Coronary artery (tissue), 2 donors: ENCODE results near the gene XRCC1.

Experiments used
- DNase-seq: peaks from one replicate; pipeline ENCODE4 v3.0.0-alpha.2; 2017; ENCODE audit warnings: low spot score
- H3K27ac ChIP-seq, 2 donors: fragments of 200-600 bp; sonication (generic); one replicate each; pipeline ENCODE4 v1.5.1; 2016 to 2019
- H3K4me3 ChIP-seq: fragments of 200-600 bp; sonication (generic); 2 replicates; pipeline ENCODE4 v1.5.1; 2016; ENCODE audit warnings: mild to moderate bottlenecking, moderate library complexity
- TF ChIP-seq, protein P1 (sequence below): fragments of 200-600 bp; sonication (generic); IDR thresholded peaks from one replicate; pipeline ENCODE4 v1.5.1; 2019; ENCODE audit warnings: antibody characterized with exemption

The XRCC1 gene

DNA sequence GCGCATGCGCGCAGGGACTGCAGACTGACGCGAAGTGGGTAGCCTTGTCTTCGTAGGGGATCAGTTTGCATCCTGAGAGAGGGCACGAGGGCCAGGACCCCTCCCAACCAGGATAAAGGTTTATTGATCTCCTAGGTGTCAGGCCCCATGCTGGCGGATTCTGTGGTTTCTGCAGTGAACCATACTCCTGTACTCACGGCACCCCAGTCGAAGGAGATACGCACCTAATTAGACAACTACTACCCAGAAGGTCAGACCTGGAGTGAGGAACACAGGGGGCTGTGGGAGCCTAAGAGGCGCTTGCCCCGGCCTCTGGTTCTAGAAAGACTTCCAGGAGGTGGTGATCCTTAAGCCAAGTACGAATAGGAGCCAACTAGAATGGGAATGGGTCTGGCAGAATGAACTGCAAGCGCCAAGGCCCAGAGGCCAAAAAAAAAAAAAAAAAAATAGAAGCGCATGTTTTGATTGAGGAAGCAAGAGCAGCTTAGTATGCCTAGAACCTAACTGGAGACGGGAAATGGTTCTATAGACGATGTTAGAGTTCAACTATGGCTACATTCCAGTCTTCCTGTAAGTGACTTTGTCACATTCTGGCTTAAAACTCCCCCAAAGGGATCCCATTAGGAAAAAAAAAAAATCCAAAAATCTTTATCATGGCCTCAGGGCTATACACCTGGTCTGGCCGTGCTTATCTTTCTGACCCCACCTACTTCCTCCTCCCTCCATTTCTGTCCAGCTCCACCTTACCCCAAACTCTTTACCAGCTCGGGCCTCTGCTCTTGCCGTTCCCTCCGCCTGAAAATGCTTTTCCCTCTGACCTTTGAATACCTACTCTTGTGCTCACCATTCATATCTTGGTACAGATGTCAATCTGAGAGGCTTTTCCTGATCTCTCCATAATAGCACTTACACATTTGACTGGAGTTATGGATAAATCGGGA is 45.0 kb upstream of the XRCC1 start:
- no peak for DNase-seq
- TF ChIP-seq, protein P1, sequence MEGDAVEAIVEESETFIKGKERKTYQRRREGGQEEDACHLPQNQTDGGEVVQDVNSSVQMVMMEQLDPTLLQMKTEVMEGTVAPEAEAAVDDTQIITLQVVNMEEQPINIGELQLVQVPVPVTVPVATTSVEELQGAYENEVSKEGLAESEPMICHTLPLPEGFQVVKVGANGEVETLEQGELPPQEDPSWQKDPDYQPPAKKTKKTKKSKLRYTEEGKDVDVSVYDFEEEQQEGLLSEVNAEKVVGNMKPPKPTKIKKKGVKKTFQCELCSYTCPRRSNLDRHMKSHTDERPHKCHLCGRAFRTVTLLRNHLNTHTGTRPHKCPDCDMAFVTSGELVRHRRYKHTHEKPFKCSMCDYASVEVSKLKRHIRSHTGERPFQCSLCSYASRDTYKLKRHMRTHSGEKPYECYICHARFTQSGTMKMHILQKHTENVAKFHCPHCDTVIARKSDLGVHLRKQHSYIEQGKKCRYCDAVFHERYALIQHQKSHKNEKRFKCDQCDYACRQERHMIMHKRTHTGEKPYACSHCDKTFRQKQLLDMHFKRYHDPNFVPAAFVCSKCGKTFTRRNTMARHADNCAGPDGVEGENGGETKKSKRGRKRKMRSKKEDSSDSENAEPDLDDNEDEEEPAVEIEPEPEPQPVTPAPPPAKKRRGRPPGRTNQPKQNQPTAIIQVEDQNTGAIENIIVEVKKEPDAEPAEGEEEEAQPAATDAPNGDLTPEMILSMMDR: no peak

DNA sequence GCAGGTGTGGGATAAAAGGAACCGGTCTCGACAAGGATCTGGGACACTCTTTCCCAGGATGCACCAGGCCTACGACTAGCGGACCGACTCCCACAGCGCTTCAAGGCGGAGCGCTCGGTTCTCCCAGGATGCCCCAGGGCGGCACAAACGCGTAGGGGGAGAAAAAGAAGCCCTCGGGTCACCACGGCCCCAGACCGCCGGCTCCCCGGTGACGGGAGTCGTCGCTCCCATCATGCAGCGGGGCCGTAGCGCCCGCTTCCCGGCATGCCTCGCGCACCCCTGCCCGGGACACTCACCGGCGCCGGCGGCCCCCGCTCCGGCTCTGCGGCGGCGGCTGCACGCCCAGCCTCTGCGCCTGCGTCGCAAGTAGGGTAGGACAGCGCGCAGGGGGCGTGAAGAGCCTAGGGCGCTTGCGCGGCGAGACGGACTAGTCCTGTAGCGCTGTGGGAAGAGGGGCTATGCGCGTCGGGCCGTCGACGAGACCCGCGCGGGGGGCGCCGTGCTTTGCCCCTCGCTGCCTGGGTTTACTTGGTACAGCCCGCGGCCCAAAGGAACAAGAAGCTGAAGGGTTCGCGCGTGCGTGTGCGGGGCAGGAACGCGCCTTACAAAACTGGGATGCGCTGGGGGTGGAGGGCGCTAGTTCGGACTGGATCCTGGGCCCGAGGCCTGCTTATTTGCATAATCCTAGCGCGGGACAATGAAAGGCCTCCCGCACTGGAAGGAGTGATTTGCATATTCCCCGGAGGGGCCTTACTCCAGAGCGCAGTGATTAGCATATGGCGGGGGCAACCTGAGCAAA is 44.1 kb upstream of the XRCC1 start, which contains the start of gene ZNF428:
Gene ZNF428 (minus strand): TSS at position 368 of the 799 bp plus-strand sequence. CDS start 5,325 bp downstream, outside the sequence.
- Histone ChIP-seq H3K27ac (peak within 1 kb of the TSS; percentile 78 to 96), H3K4me3 (peak within 1 kb of the TSS; percentile 88)
- TF ChIP-seq, protein P1: no peak
- DNase-seq: peak; percentile 91

More for the DNA sequence above, 45.0 kb upstream of the XRCC1 start:
- H3K27ac ChIP-seq: peak overlapping the region; percentile 78 to 96
- peak overlapping the region; percentile 88 for H3K4me3 ChIP-seq

DNA sequence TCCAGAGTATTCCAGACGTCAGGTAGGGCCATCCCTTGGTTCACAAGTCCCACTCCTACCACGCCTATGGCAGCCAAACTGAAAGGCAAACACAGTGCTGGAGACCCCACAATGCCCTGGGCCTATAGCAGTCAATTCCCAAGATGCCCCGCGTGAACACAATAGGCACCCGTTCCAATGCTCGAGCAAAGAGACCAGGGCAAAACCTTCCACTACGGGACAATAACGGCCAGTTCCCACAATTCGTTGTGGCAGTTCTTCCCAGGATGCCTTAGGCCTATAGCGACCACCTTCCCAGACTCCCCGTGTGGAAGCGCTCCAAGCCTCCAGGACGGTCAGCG is 43.6 kb upstream of the XRCC1 start:
- TF ChIP-seq, protein P1: no peak
- Histone ChIP-seq H3K27ac (peak overlapping the region; percentile 78 to 96), H3K4me3 (peak overlapping the region; percentile 88)
- DNase-seq: no peak

DNA sequence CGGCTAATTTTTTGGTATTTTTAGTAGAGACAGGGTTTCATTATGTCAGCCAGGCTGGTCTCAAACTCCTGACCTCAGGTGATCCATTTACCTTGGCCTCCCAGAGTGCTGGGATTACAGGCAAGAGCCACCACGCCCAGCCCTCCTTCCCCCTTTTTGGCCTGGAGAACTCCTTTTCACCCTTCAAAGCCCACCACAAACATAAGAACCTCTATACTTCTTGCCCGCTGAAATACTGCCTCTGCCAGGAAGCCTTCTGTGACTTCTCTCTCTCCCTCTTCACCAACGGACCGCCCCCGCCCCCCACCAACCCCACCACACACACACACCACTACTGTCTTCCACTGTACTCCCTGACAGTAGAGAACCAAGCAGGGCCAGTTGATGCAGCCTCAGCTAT is 41.6 kb upstream of the XRCC1 start:
- H3K27ac ChIP-seq: no peak overlapping the region
- TF ChIP-seq, protein P1: no peak
- no peak for DNase-seq
- no peak overlapping the region for H3K4me3 ChIP-seq

DNA sequence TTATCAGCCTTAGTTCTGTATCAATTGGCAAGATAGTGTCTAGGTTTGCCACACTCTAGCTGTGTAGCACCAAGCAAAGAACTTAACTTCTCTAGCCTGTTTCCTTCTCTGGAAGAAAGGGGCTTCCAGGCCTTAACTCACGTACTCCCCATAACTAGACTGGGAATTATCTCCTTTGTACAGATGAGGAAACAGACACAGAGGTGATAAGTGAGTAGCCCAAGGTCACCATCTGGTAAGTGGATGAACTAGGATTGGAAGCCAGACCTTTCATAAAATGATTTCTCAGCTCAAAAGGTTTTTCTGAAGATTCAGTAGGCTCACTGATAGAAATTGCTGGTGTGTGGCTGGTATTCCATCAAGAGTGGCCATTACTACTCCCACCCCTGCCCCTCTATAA is 41.0 kb upstream of the XRCC1 start:
- Histone ChIP-seq H3K27ac (no peak overlapping the region), H3K4me3 (no peak overlapping the region)
- TF ChIP-seq, protein P1: no peak
- DNase-seq: no peak

DNA sequence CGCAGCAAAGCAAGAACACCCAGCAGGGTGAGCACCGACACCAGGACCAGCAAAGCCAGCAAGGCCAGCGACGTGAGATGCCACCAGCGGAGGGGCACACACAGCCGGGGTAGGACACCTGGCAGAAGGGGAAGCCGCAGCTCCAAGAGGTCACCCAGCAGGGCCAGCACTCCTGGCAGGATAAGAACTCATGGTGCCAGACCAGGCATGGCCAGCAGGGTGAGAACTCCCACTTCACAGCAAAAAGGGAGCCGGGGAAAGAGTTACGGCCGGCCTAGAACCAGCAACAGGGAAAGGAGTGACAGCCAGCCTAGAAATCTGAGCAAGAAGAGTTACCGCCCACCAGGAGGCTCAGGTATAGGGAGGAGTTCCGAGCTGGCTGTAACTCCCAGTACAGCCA is 37.0 kb upstream of the XRCC1 start:
- Histone ChIP-seq H3K27ac (no peak overlapping the region), H3K4me3 (no peak overlapping the region)
- TF ChIP-seq, protein P1: no peak
- DNase-seq: no peak
